GM18861 (cell line): ENCODE results near the gene HIPK2.
"Not testable (repeated sequence)": the region's sequence is repeated elsewhere in the genome, so short reads cannot be mapped to it uniquely, and the experiment has no call there.

Experiments used
- ATAC-seq: cut with Tn5 transposase; IDR thresholded peaks from one replicate; pipeline ENCODE4 v1.9.1; 2021; ENCODE audit not compliant: unreplicated experiment

The HIPK2 gene

GRCh38 chr7:139675127-139676125 is 102.4 kb downstream of the HIPK2 start:
- no peak for ATAC-seq

DNA sequence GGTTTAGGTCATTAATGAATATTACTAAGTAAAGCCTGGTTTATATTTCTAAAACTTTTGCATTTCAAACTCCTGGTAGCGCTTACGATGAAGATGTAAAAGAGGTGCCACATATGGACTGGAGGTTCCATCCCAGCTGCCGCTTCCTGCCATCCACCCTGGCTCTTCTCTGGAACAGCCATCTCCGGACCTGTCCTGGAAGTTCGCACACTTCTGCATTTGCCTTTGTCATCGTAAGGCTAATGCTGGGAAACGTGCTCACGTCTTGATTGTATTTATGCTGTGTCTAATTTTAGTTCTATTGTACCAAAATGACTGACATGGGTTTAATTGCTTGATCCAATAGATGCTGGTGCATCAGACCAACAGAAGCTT is 103.1 kb downstream of the HIPK2 start:
- ATAC-seq: no peak

DNA sequence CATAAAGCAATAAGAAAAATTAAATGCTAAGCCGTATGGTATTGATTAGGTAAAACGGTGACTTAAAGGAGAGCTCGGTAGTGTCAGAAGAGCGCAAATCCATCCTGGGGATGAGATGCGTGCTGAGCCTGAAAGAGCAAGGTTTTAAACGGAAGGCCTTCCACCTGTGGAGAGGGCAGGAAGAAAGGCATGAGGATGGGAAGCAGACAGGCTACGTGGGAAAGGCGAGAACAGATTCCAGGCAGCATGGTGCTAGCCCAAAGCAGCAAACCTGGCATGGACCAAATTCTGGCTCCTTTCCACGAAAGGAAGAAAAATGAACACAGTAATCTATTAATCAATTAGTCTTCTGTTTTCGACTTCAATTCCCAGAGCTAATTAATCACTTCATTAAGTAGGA is 103.5 kb downstream of the HIPK2 start:
- no peak for ATAC-seq

DNA sequence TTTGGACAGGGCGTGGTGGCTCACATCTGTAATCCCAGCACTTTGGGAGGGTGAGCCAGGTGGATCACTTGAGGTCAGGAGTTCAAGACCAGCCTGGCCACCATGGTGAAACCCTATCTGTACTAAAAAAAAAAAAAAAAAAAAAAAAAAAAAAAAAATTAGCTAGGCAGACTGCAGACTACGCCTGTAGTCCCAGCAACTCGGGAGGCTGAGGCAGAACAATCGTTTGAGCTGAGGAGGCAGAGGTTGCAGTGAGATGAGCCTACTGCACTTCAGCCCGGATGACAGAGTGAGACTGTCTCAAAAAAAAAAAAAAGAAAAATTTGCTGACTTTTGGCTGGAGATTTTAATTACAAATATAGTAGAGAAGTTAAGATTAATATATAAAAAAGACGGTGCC is 104.0 kb downstream of the HIPK2 start:
- no peak for ATAC-seq

- ATAC-seq: peak; percentile 90
Observed at GRCh38 chr7:139673230-139673629, 104.6 kb downstream of the HIPK2 start.

- no peak for ATAC-seq
Observed at GRCh38 chr7:139671967-139672366, 105.8 kb downstream of the HIPK2 start.

DNA sequence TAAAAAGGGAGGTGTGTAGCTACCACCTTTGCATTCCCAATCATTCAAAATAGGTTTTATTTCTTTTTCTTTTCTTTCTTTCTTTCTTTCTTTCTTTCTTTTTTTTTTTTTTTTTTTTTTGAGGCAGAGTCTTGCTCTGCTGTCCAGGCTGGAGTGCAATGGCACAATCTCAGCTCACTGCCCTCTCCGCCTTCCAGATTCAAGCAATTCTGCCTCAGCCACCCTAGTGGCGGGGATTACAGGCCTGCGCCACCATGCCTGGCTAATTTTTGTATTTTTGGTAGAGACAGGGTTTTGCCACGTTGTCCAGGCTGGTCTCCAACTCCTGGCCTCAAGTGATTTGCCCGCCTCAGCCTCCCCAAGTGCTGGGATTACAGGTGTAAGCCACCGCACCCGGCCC is 107.1 kb downstream of the HIPK2 start:
- ATAC-seq: not testable (repeated sequence)

DNA sequence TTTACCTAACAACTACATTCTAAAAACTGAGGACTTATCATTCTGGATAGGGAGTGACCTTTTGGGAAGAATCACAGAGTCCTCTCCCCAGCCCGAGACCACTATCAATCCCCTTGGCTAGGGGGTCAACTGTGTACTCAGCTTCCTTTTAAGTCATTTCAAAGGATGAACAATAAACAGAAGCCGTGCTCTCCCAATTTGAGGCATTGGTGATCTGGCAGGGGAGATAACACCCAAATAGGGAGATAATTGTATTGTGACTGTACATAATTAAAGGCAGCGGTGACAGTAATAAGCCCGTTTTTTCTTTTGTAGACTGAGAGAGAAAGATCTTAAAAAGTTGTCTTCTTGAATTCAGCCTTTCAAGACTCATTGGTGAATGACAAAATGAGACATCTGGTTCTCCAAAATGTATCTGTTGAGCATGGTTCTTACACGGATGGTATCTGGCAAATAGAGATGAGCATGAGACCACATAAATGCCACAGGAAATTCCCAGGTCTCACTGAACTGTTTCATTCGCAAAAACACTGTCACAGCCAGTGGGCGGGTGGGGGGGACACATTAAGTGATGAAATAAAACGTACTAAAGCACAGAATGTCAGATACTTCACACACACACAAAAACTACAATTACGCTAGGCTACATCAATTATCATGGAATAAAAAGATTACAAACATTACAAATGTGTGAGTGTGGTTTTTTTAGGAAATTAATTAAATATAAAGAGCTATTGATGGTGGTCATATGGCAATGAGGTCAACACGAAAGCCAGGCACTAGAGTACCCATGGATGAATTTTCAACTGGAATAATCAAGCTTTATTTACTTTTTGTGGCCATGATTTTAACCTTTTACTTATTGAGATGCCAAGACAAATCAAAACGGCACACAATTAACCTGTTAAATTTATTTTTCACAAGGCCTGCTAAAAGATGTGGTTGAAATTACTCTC is 108.4 kb downstream of the HIPK2 start:
- no peak for ATAC-seq

DNA sequence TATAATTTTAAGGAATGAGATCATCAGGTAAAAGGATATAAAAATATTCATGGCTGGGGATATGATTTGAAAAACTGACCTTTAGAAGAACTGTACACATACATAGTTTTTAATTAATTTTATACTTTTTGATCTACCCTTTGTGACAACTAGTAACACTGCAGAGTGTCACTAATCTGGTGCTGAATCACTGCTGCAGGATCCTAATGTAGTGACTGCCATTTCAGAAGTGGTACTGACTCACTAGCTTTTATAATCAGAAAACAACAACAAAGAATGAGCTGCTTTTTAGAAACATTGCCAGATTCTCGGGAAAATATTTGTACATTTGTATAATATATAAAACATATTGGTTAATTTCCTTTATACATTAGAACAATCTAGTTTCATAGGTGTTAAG is 110.4 kb downstream of the HIPK2 start:
- no peak for ATAC-seq

- no peak for ATAC-seq
Observed at GRCh38 chr7:139666501-139666900, 111.3 kb downstream of the HIPK2 start.

GRCh38 chr7:139664434-139664833 is 113.4 kb downstream of the HIPK2 start:
- no peak for ATAC-seq

- no peak for ATAC-seq
Observed at GRCh38 chr7:139663608-139664177, 114.1 kb downstream of the HIPK2 start.

DNA sequence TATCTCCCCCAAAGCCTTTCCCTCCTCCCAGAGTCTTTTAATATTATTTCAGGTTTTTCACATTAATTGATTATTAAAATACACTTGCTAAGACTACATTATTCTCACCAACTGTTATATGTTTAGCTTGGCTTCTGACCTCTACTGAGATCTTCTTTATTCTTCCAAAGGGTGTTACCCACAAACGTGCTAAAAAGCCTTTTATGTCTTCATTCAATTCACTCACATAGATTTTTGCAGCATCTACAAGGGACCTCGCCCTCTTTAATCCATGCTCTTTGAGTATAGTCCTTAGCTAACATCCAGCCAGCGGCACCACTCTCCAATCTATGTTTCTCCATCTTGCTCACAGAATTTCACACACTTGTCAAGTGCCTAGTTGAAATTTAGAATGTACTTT is 115.9 kb downstream of the HIPK2 start:
- ATAC-seq: no peak

DNA sequence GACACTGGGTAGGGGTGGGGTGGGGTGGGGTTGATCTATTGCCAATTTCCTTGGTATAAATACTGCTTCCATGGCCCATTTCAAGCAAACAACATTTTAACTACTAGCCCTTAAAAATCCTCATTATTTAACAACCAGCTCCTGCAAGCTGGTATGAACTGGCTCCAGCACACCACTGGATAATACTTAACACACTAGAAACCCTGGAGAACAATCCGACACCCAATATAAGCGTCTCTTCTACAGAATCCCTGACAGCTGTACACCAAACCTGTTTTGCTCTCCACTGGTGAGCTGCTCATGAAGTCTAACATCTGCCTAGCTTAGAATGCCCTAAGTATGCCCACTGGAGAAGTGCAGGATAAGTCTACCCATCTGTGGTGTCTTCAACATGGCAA is 116.8 kb downstream of the HIPK2 start:
- ATAC-seq: no peak

- ATAC-seq: no peak
Observed at GRCh38 chr7:139660317-139661042, 117.3 kb downstream of the HIPK2 start.

GRCh38 chr7:139659922-139660316 is 117.9 kb downstream of the HIPK2 start:
- no peak for ATAC-seq

- ATAC-seq: no peak
Observed at GRCh38 chr7:139658908-139659675, 118.7 kb downstream of the HIPK2 start.

GRCh38 chr7:139658296-139658695 is 119.5 kb downstream of the HIPK2 start:
- ATAC-seq: no peak

- no peak for ATAC-seq
Observed at GRCh38 chr7:139657725-139658124, 120.1 kb downstream of the HIPK2 start.

DNA sequence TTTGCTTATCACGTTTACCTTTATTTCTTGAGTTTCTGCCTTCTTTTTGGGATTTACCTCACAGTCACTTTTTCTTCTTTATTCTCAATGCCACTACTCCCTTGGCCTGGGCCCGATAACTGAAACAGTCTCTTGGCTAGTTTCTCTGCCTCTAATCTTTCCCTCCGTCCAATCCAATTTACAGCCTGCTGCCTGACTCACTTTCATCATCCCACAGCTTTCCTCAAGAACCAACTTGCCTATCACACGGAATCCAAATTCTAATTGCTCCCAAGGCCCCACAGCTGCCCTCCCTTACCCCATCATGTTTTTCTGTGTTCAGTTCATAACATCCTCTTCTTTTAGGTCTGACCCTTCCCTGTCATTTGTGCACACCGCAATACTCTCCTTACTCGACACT is 121.4 kb downstream of the HIPK2 start:
- no peak for ATAC-seq
